Loucy (cell line): ENCODE measurements around the gene CELSR3.

Experiments
- H2AFZ ChIP-seq: fragments of 200-600 bp; sonication (generic); 2 replicates; pipeline ENCODE4 v1.6.0; 2016; ENCODE audit warnings: antibody characterized with exemption, mild to moderate bottlenecking, low read length, moderate library complexity
- H3F3A ChIP-seq: fragments of 200-600 bp; 2 replicates; pipeline ENCODE4 v1.6.0; 2016; ENCODE audit warnings: antibody characterized with exemption, low read depth, mild to moderate bottlenecking
- H3K27me3 ChIP-seq: fragments of 200-600 bp; sonication (generic); 2 replicates; pipeline ENCODE4 v1.6.1; 2014; ENCODE audit warnings: low read length, mild to moderate bottlenecking; ENCODE audit not compliant: insufficient read depth, poor library complexity, severe bottlenecking
- H3K36me3 ChIP-seq: fragments of 200-600 bp; sonication (generic); 2 replicates; pipeline ENCODE4 v1.6.1; 2016; ENCODE audit warnings: low read length; ENCODE audit not compliant: insufficient read depth
- H3K4me1 ChIP-seq: fragments of 200-600 bp; sonication (generic); 2 replicates; pipeline ENCODE4 v1.5.1; 2014; ENCODE audit warnings: low read length, mild to moderate bottlenecking; ENCODE audit not compliant: insufficient read depth, poor library complexity, severe bottlenecking
- H3K4me2 ChIP-seq: fragments of 200-600 bp; sonication (generic); 2 replicates; pipeline ENCODE4 v1.6.0; 2014; ENCODE audit warnings: antibody characterized with exemption, low read length, low read depth, mild to moderate bottlenecking; ENCODE audit not compliant: poor library complexity, severe bottlenecking
- H3K4me3 ChIP-seq: fragments of 200-600 bp; sonication (generic); 2 replicates; pipeline ENCODE4 v1.5.1; 2014; ENCODE audit warnings: low read length, mild to moderate bottlenecking, mixed read lengths; ENCODE audit not compliant: poor library complexity, severe bottlenecking
- H3K79me2 ChIP-seq: fragments of 200-600 bp; sonication (generic); 2 replicates; pipeline ENCODE4 v1.6.1; 2014; ENCODE audit warnings: low read length; ENCODE audit not compliant: insufficient read depth
- H3K9ac ChIP-seq: fragments of 200-600 bp; sonication (generic); 2 replicates; pipeline ENCODE4 v1.6.0; 2014; ENCODE audit warnings: mild to moderate bottlenecking, low read depth, low read length, moderate library complexity; ENCODE audit not compliant: poor library complexity, severe bottlenecking
- H3K9me2 ChIP-seq: fragments of 200-600 bp; sonication (generic); replicated peaks from 2 replicates; pipeline ENCODE4 v1.6.1; 2016; ENCODE audit warnings: low read depth, low read length, mixed read lengths
- H3K9me3 ChIP-seq: fragments of 200-600 bp; sonication (generic); 2 replicates; pipeline ENCODE4 v1.6.1; 2014; ENCODE audit warnings: mild to moderate bottlenecking, antibody characterized with exemption, low read length, low read depth; ENCODE audit not compliant: insufficient read depth
- H4K20me1 ChIP-seq: fragments of 200-600 bp; sonication (generic); 2 replicates; pipeline ENCODE4 v1.6.0; 2014; ENCODE audit warnings: antibody characterized with exemption, low read length, mild to moderate bottlenecking; ENCODE audit not compliant: insufficient read depth, poor library complexity, severe bottlenecking
- CTCF ChIP-seq: fragments of 200-600 bp; sonication (generic); conservative IDR thresholded peaks from 2 replicates; pipeline ENCODE4 v1.5.1; 2014; ENCODE audit warnings: mild to moderate bottlenecking, antibody characterized with exemption, low read length
- EZH2phosphoT487 ChIP-seq: fragments of 200-600 bp; IDR thresholded peaks from 2 replicates; pipeline ENCODE4 v1.6.1; 2018; ENCODE audit warnings: antibody characterized with exemption, mild to moderate bottlenecking, moderate library complexity, borderline replicate concordance

The CELSR3 gene

GRCh38 chr3:48599509-48600285 is 63.0 kb downstream of the CELSR3 start:
- no peaks in the 10 kb centered on the region for H3K79me2 ChIP-seq
- H3K4me1 ChIP-seq, result no peaks in the 10 kb centered on the region
- H3K9me2 ChIP-seq, result no peaks in the 10 kb centered on the region
- H3K9ac ChIP-seq, result no peak overlapping the region
- TF ChIP-seq EZH2phosphoT487 (no peak), CTCF (no peak)
- peaks cover 64% of the 10 kb centered on the region; the same call in 1 of the 2 replicates for H3K36me3 ChIP-seq
- H3K27me3 ChIP-seq, result no peaks in the 10 kb centered on the region
- H3K4me3 ChIP-seq, result no peak overlapping the region
- H2AFZ ChIP-seq, result no peak overlapping the region
- no peak overlapping the region for H3K4me2 ChIP-seq
- no peaks in the 10 kb centered on the region for H4K20me1 ChIP-seq
- no peaks in the 10 kb centered on the region for H3K9me3 ChIP-seq
- H3F3A ChIP-seq, result no peaks in the 10 kb centered on the region

- Histone ChIP-seq H3K9me3 (no peaks in the 10 kb centered on the region), H4K20me1 (no peaks in the 10 kb centered on the region), H3K4me1 (no peaks in the 10 kb centered on the region), H3K9ac (no peak overlapping the region), H3K79me2 (no peaks in the 10 kb centered on the region), H3K9me2 (no peaks in the 10 kb centered on the region), H3K4me3 (no peak overlapping the region), H2AFZ (no peak overlapping the region), H3K27me3 (no peaks in the 10 kb centered on the region), H3K4me2 (no peak overlapping the region), H3K36me3 (peaks cover 58% of the 10 kb centered on the region; the same call in 1 of the 2 replicates), H3F3A (no peaks in the 10 kb centered on the region)
- no peak for TF ChIP-seq EZH2phosphoT487
- TF ChIP-seq CTCF, result no peak
Measured at GRCh38 chr3:48599077-48599501, 63.6 kb downstream of the CELSR3 start.

- H3K4me1 ChIP-seq, result no peaks in the 10 kb centered on the region
- no peaks in the 10 kb centered on the region for H4K20me1 ChIP-seq
- peaks cover 52% of the 10 kb centered on the region; the same call in 1 of the 2 replicates for H3K36me3 ChIP-seq
- H2AFZ ChIP-seq, result no peak overlapping the region
- H3K27me3 ChIP-seq, result no peaks in the 10 kb centered on the region
- H3K9me3 ChIP-seq, result no peaks in the 10 kb centered on the region
- no peak overlapping the region for H3K4me2 ChIP-seq
- H3K9me2 ChIP-seq, result no peaks in the 10 kb centered on the region
- H3F3A ChIP-seq, result no peaks in the 10 kb centered on the region
- TF ChIP-seq EZH2phosphoT487 (no peak), CTCF (no peak)
- H3K9ac ChIP-seq, result no peak overlapping the region
- no peaks in the 10 kb centered on the region for H3K79me2 ChIP-seq
- no peak overlapping the region for H3K4me3 ChIP-seq
Measured at GRCh38 chr3:48598323-48599076, 64.2 kb downstream of the CELSR3 start.
